NCI-H2107 treated with DMSO at 0.1 percent for 48 hours (cell line): ENCODE data around the gene SMARCC1.
"Not testable (repeated sequence)": the region's sequence is repeated elsewhere in the genome, so short reads cannot be mapped to it uniquely, and the experiment has no call there.

Experiments used
- DNase-seq: peaks from one replicate; lab custom pipeline; 2025; ENCODE audit not compliant: unreplicated experiment; lab: John Stamatoyannopoulos, UW

The SMARCC1 gene

GRCh38 chr3:47772047-47772446 is 9.6 kb downstream of the SMARCC1 start:
- DNase-seq, result no peak

- no peak for DNase-seq
Measured at GRCh38 chr3:47766186-47766585, 15.5 kb downstream of the SMARCC1 start.

- no peak for DNase-seq
Measured at GRCh38 chr3:47762233-47762632, 19.5 kb downstream of the SMARCC1 start.

- DNase-seq, result no peak
Measured at GRCh38 chr3:47761046-47761445, 20.6 kb downstream of the SMARCC1 start.

- DNase-seq, result not testable (repeated sequence)
Measured at GRCh38 chr3:47760207-47760606, 21.5 kb downstream of the SMARCC1 start.

GRCh38 chr3:47758261-47759025 is 23.2 kb downstream of the SMARCC1 start:
- DNase-seq, result no peak

- DNase-seq, result no peak
Measured at GRCh38 chr3:47752716-47753115, 29.0 kb downstream of the SMARCC1 start.

GRCh38 chr3:47750811-47751354 is 30.8 kb downstream of the SMARCC1 start:
- DNase-seq, result not testable (repeated sequence)

- DNase-seq, result no peak
Measured at GRCh38 chr3:47747558-47747957, 34.1 kb downstream of the SMARCC1 start.

GRCh38 chr3:47746264-47746663 is 35.4 kb downstream of the SMARCC1 start:
- no peak for DNase-seq

- no peak for DNase-seq
Measured at GRCh38 chr3:47743855-47744254, 37.8 kb downstream of the SMARCC1 start.

- not testable (repeated sequence) for DNase-seq
Measured at GRCh38 chr3:47743352-47743751, 38.3 kb downstream of the SMARCC1 start.

GRCh38 chr3:47741925-47742324 is 39.8 kb downstream of the SMARCC1 start:
- no peak for DNase-seq

GRCh38 chr3:47732143-47732542 is 49.5 kb downstream of the SMARCC1 start:
- no peak for DNase-seq

- DNase-seq, result no peak
Measured at GRCh38 chr3:47731061-47731460, 50.6 kb downstream of the SMARCC1 start.

- no peak for DNase-seq
Measured at GRCh38 chr3:47722859-47723258, 58.8 kb downstream of the SMARCC1 start.

- DNase-seq, result not testable (repeated sequence)
Measured at GRCh38 chr3:47717448-47717847, 64.2 kb downstream of the SMARCC1 start.

GRCh38 chr3:47716656-47717055 is 65.0 kb downstream of the SMARCC1 start:
- DNase-seq, result no peak

- DNase-seq, result no peak
Measured at GRCh38 chr3:47715928-47716327, 65.8 kb downstream of the SMARCC1 start.

- no peak for DNase-seq
Measured at GRCh38 chr3:47714606-47715005, 67.1 kb downstream of the SMARCC1 start.

- no peak for DNase-seq
Measured at GRCh38 chr3:47713655-47714054, 68.0 kb downstream of the SMARCC1 start.

- no peak for DNase-seq
Measured at GRCh38 chr3:47712398-47712797, 69.3 kb downstream of the SMARCC1 start.

GRCh38 chr3:47711596-47711995 is 70.1 kb downstream of the SMARCC1 start:
- DNase-seq, result no peak
